CD14-positive monocyte (primary cell): Measurements from ENCODE around the gene FAM53B. TPM values are rescaled to one million over a fixed set of nuclear protein-coding genes. Genes with fewer than 3 reads are reported as not detected.
A peak's percentile ranks its signal among the peaks of the same experiment; 100 is the strongest.

ENCODE experiments used
- DNase-seq, 3 donors: peaks; one replicate each; pipeline ENCODE4 v3.0.0-alpha.2; 2011 to 2022
- H2AFZ ChIP-seq: 2 replicates; pipeline ENCODE4 v1.6.0; 2012; ENCODE audit warnings: mild to moderate bottlenecking, low read depth, low read length, inconsistent platforms; ENCODE audit not compliant: insufficient read depth, poor library complexity, severe bottlenecking
- H3K27ac ChIP-seq, 2 donors: 1 replicate in 1 of 2; 2 replicates in 1 of 2; pipeline ENCODE4 v1.5.1; 2012 to 2013; ENCODE audit warnings: low read length in 2 of 2, control low read depth in 1 of 2, inconsistent platforms in 1 of 2, low read depth in 1 of 2, mild to moderate bottlenecking in 1 of 2
- H3K27me3 ChIP-seq, 2 donors: one replicate each; pipeline versions ENCODE4 v1.6.0 to v1.6.1; 2011 to 2013; ENCODE audit warnings: low read length in 2 of 2; ENCODE audit not compliant: control insufficient read depth in 2 of 2, insufficient read depth in 2 of 2
- H3K36me3 ChIP-seq, 2 donors: replicated peaks in 1 of 2; 1 replicate in 1 of 2; 2 replicates in 1 of 2; pipeline versions ENCODE4 v1.5.1 to v1.6.1; 2012 to 2013; ENCODE audit warnings: low read length in 2 of 2, control low read depth in 1 of 2, inconsistent platforms in 1 of 2, mild to moderate bottlenecking in 1 of 2; ENCODE audit not compliant: insufficient read depth in 2 of 2, control insufficient read depth in 1 of 2
- H3K4me1 ChIP-seq, 2 donors: 1 replicate in 1 of 2; 2 replicates in 1 of 2; pipeline versions ENCODE4 v1.5.1 to v1.6.1; 2012 to 2013; ENCODE audit warnings: low read length in 2 of 2, control low read depth in 1 of 2, inconsistent platforms in 1 of 2, mild to moderate bottlenecking in 1 of 2, moderate library complexity in 1 of 2; ENCODE audit not compliant: insufficient read depth in 2 of 2, control insufficient read depth in 1 of 2
- H3K4me2 ChIP-seq: replicated peaks from 2 replicates; pipeline ENCODE3; 2012; ENCODE audit warnings: low read length, moderate library complexity, mild to moderate bottlenecking; ENCODE audit not compliant: poor library complexity, severe bottlenecking; ENCODE audit errors: extremely low read depth
- H3K4me3 ChIP-seq, 3 experiments: fragments of 200-600 bp in 1 of 3; sonication (generic) in 1 of 3; replicated peaks in 1 of 3; 1 replicate in 2 of 3; 2 replicates in 1 of 3; pipeline ENCODE4 v1.5.1; 2011 to 2013; ENCODE audit warnings: low read length in 3 of 3, mild to moderate bottlenecking in 3 of 3, control low read depth in 2 of 3, low read depth in 2 of 3, inconsistent platforms in 1 of 3, moderate library complexity in 1 of 3
- H3K79me2 ChIP-seq: 2 replicates; pipeline ENCODE4 v1.6.0; 2012; ENCODE audit warnings: mild to moderate bottlenecking, control low read depth, inconsistent platforms, low read length, moderate library complexity; ENCODE audit not compliant: insufficient read depth
- H3K9ac ChIP-seq: 2 replicates; pipeline ENCODE4 v1.6.0; 2017; ENCODE audit warnings: low read length, mild to moderate bottlenecking; ENCODE audit not compliant: insufficient read depth, poor library complexity, severe bottlenecking
- H3K9me3 ChIP-seq, 2 donors: replicated peaks in 1 of 2; 1 replicate in 1 of 2; 2 replicates in 1 of 2; pipeline versions ENCODE4 v1.5.1 to v1.6.1; 2012 to 2013; ENCODE audit warnings: low read length in 2 of 2, control low read depth in 1 of 2; ENCODE audit not compliant: control insufficient read depth in 1 of 2, insufficient read depth in 1 of 2
- H4K20me1 ChIP-seq: 2 replicates; pipeline ENCODE4 v1.6.0; 2012; ENCODE audit warnings: mild to moderate bottlenecking, low read length, control low read depth, moderate library complexity; ENCODE audit not compliant: insufficient read depth
- H3K27ac Mint-ChIP-seq, 7 donors: one replicate each; pipeline ENCODE4 v1.8.0; 2020; ENCODE audit warnings: mild to moderate bottlenecking in 7 of 7, mixed read lengths in 7 of 7, moderate library complexity in 6 of 7, inconsistent platforms in 2 of 7
- H3K27me3 Mint-ChIP-seq, 3 donors: one replicate each; pipeline ENCODE4 v1.8.0; 2021 to 2022; ENCODE audit warnings: low read depth in 3 of 3, mild to moderate bottlenecking in 3 of 3, mixed read lengths in 3 of 3, moderate library complexity in 3 of 3, inconsistent platforms in 1 of 3
- H3K36me3 Mint-ChIP-seq, 2 donors: one replicate each; pipeline ENCODE4 v1.8.0; 2020; ENCODE audit warnings: mixed read lengths in 2 of 2, inconsistent platforms in 1 of 2, mild to moderate bottlenecking in 1 of 2
- H3K4me1 Mint-ChIP-seq: one replicate; pipeline ENCODE4 v1.8.0; 2020; ENCODE audit warnings: mild to moderate bottlenecking, mixed read lengths
- H3K4me3 Mint-ChIP-seq, 2 donors: one replicate each; pipeline ENCODE4 v1.8.0; 2020; ENCODE audit warnings: mild to moderate bottlenecking in 2 of 2, mixed read lengths in 2 of 2, moderate library complexity in 1 of 2
- H3K9me3 Mint-ChIP-seq, 7 donors: one replicate each; pipeline ENCODE4 v1.8.0; 2020 to 2022; ENCODE audit warnings: mixed read lengths in 7 of 7, mild to moderate bottlenecking in 6 of 7, moderate library complexity in 6 of 7, inconsistent platforms in 2 of 7
- WGBS: methylation state at CpG from one replicate; pipeline ENCODE4 v1.1.5; 2013; ENCODE audit warnings: missing lambda C conversion rate; ENCODE audit not compliant: insufficient coverage; 5-methylcytosine and 5-hydroxymethylcytosine counted together
- intact Hi-C, 2 donors: fragments of 100-400 bp; cut with micrococcal nuclease; formaldehyde crosslinking; loops; one replicate each; pipeline versions ENCODE4 v1.15.0 to v1.15.1; 2023
- polyA plus RNA-seq, 3 donors: library from polyadenylated mRNA; depleted of rRNA in 1 of 3; unstranded in 2 of 3; stranded (reverse) in 1 of 3; fragments of 300-500 nt in 2 of 3; fragments of >200 nt in 1 of 3; fragmentation: Illumina TruSeq in 2 of 3; gene quantifications; 1 replicate in 2 of 3; 2 replicates in 1 of 3; pipeline ENCODE4 v1.2.3, GENCODE V29; 2012 to 2021
- TF ChIP-seq, protein P1 (sequence below): fragments of 200-600 bp; IDR thresholded peaks from one replicate; pipeline ENCODE4 v1.8.0; 2022; ENCODE audit warnings: antibody characterized with exemption, mild to moderate bottlenecking

FAM53B gene
- polyA plus RNA-seq, 3 donors: 5.8 to 23.3 (median 12.6) TPM

DNA sequence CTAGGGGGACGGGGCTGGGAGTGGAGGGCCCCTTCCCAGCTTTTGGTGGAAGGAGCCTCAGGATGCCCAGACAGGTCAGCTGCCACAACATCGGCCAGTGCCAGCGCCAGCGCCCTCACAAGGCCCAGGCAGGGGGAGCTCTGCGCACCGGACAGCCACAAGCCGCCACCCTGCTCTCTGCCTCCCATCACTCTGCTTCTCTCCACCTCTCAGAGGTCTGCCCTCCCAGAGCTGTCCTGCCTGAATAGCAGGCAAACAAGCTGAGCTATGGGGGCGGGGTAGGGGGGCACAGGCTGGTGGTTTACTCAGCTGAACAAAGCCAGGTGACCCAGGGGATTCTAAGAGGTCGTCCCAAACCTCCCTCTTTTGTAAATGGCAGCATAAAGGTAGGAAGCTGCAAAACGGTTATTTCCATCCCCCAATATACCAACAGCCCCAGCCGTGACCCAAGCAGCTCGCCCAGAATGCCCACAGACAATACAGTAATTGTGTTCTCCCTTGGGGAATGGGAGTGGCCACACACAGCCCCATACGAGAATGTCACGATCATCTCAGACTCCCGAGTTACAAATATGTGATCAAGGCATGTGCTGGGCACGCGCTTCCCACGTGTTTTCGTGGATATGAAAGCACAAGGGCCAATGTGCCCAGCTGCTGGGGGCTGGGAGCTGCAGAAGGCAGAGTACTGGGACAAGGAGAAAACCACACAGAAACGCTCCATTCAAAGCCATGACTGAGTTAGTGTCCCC, 19.7 kb downstream of the FAM53B start:
- no peak overlapping the region for H2AFZ ChIP-seq
- intact Hi-C loops: no loop called here
- Mint-ChIP-seq H3K36me3 (peaks cover 38% of the 10 kb centered on the region in 2 donors), H3K4me3 (no peak overlapping the region), H3K4me1 (peaks cover 75% of the 10 kb centered on the region), H3K9me3 (no peaks in the 10 kb centered on the region), H3K27me3 (no peaks in the 10 kb centered on the region), H3K27ac (peak overlapping the region; percentile 59 to 98 (median 93))
- peaks cover 82% of the 10 kb centered on the region for H4K20me1 ChIP-seq
- H3K4me2 ChIP-seq: no peak overlapping the region
- H3K9me3 ChIP-seq: no peaks in the 10 kb centered on the region
- H3K4me3 ChIP-seq: no peak overlapping the region
- no peaks in the 10 kb centered on the region for H3K27me3 ChIP-seq
- peaks cover 76 to 80% of the 10 kb centered on the region in 2 donors for H3K4me1 ChIP-seq
- H3K79me2 ChIP-seq: peaks cover 89% of the 10 kb centered on the region
- WGBS: 94% methylated on average over 15 of the region's 20 CpGs
- H3K9ac ChIP-seq: no peak overlapping the region
- peak overlapping the region; percentile 83 to 97 for H3K27ac ChIP-seq
- peaks cover 0 to 24% of the 10 kb centered on the region in 2 donors for H3K36me3 ChIP-seq
- TF ChIP-seq, protein P1, sequence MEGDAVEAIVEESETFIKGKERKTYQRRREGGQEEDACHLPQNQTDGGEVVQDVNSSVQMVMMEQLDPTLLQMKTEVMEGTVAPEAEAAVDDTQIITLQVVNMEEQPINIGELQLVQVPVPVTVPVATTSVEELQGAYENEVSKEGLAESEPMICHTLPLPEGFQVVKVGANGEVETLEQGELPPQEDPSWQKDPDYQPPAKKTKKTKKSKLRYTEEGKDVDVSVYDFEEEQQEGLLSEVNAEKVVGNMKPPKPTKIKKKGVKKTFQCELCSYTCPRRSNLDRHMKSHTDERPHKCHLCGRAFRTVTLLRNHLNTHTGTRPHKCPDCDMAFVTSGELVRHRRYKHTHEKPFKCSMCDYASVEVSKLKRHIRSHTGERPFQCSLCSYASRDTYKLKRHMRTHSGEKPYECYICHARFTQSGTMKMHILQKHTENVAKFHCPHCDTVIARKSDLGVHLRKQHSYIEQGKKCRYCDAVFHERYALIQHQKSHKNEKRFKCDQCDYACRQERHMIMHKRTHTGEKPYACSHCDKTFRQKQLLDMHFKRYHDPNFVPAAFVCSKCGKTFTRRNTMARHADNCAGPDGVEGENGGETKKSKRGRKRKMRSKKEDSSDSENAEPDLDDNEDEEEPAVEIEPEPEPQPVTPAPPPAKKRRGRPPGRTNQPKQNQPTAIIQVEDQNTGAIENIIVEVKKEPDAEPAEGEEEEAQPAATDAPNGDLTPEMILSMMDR: no peak
- DNase-seq: no peak

DNA sequence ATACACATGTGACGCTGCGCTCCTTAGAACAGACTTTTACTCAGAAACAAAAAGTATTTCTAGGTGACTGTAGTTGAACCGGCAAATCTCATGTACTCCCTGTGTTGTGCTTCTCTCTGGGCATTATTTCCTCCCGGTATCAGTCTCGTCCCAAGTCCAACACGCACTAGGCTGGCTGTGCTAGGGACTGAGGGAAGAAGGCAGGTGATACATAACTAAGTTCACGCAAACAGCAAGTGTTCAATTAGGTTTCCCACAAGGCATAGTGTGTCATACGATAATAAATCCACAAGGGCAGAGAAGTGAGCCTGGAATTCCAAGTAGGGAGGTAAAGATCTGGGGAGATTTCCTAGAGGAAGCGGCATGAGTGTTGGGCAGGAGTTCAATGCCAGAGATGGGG, 20.4 kb downstream of the FAM53B start:
- H3K4me1 Mint-ChIP-seq: peaks cover 75% of the 10 kb centered on the region
- peaks cover 38% of the 10 kb centered on the region in 2 donors for H3K36me3 Mint-ChIP-seq
- H3K27ac Mint-ChIP-seq: peak overlapping the region; percentile 91 to 98 (median 94)
- H3K9ac ChIP-seq: peak overlapping the region; percentile 9
- H3K27me3 ChIP-seq: no peaks in the 10 kb centered on the region
- no peaks in the 10 kb centered on the region for H3K9me3 ChIP-seq
- peak overlapping the region; percentile 83 to 97 for H3K27ac ChIP-seq
- H3K4me3 Mint-ChIP-seq: no peak overlapping the region
- H3K9me3 Mint-ChIP-seq: no peaks in the 10 kb centered on the region
- intact Hi-C loops: loop anchor here in 1 of 2 donors (2.0 kb wide), 2 partner anchors 17 to 83 kb away; no protein-coding TSS in a partner anchor
- H3K4me1 ChIP-seq: peaks cover 76 to 80% of the 10 kb centered on the region in 2 donors
- H2AFZ ChIP-seq: no peak overlapping the region
- 93% methylated on average over 9 of the region's 9 CpGs for WGBS
- H4K20me1 ChIP-seq: peaks cover 81% of the 10 kb centered on the region
- no peak for DNase-seq
- H3K4me2 ChIP-seq: peak overlapping the region; percentile 58
- H3K36me3 ChIP-seq: peaks cover 0 to 24% of the 10 kb centered on the region in 2 donors
- no peak overlapping the region for H3K4me3 ChIP-seq
- H3K79me2 ChIP-seq: peaks cover 83% of the 10 kb centered on the region
- TF ChIP-seq, protein P1: no peak
- H3K27me3 Mint-ChIP-seq: no peaks in the 10 kb centered on the region
